Sigmoid colon (tissue), 4 donors: ENCODE results near the gene GARNL3.

Experiments used
- POLR2A ChIP-seq, 2 donors: fragments of 450-650 bp; IDR thresholded peaks; one replicate each; pipeline ENCODE4 v1.6.1; 2016; ENCODE audit warnings: antibody characterized with exemption in 2 of 2, mild to moderate bottlenecking in 2 of 2, moderate library complexity in 2 of 2
- POLR2AphosphoS5 ChIP-seq, 4 donors: sonication (generic); formaldehyde crosslinking; IDR thresholded peaks; one replicate each; pipeline ENCODE4 v1.6.1; 2017; ENCODE audit warnings: antibody characterized with exemption in 4 of 4

GRCh38 chr9:127323393-127323792 is 58.8 kb downstream of the GARNL3 start:
- TF ChIP-seq POLR2A (IDR thresholded peaks at IDR 0.05) = no peak
- no peak for TF ChIP-seq POLR2AphosphoS5 (IDR thresholded peaks at IDR 0.05)
